Measurements from ENCODE around the gene PTX4. TPM values are rescaled to one million over a fixed set of nuclear protein-coding genes. Genes with fewer than 3 reads are reported as not detected.
"Not testable (repeated sequence)": the region's sequence is repeated elsewhere in the genome, so short reads cannot be mapped to it uniquely, and the experiment has no call there.

The PTX4 gene
- total RNA-seq, 1 donor from 2014 or later, result not detected

DNA sequence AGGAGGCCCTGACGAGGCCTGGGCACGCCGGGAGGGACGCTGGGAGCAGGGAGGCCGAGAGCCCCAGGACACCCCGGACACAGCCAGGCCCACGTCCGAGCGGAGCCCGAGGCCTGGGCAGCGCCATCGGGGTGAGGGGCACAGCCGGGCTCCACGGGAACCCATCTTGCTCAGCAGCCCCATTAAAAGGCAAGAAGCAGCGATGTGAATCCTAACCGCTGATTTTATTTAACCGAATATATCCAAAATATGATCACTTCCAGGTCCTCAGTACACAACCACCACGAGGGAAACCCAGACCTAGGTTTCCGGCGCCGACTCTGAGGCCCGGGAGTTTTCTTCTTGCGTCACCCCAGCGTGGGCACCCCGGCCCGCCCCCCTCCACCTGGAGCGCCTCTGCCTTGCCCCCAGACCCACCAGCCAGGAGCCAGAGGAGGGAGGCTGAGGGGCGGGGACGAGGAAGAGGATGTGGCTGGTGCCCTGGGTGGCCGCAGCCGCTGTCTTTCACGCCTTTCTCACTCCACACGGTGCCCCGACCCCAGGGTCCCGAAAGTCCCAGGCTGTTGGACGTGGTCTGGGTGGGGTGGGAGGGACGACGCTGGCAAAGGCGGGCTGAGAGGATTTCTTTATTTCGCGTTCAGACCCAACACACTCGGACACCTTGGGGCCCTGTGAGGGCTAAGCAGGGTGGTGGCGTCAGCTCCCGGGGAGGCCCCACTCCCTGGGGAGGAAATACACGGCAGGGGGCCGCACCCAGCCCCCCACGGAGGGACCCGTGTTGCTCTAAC is 43.8 kb downstream of the PTX4 start:
- DNase-seq (ENCODE audit: low read depth, low spot score), result no peak

- no peak for DNase-seq (ENCODE audit: low read depth, low spot score)
Observed at GRCh38 chr16:1443980-1444729, 44.6 kb downstream of the PTX4 start, which contains the start of gene CCDC154. CCDC154 (minus strand) TSS chr16:1444556; CDS start chr16:1444322, 234 bp downstream.

GRCh38 chr16:1443403-1443973 is 45.3 kb downstream of the PTX4 start:
- DNase-seq (ENCODE audit: low read depth, low spot score), result no peak

GRCh38 chr16:1442697-1443096 is 46.0 kb downstream of the PTX4 start:
- no peak for DNase-seq (ENCODE audit: low read depth, low spot score)

- no peak for DNase-seq (ENCODE audit: low read depth, low spot score)
Observed at GRCh38 chr16:1441391-1441829, 47.3 kb downstream of the PTX4 start.

GRCh38 chr16:1439699-1440074 is 49.1 kb downstream of the PTX4 start:
- DNase-seq (ENCODE audit: low read depth, low spot score), result not testable (repeated sequence)

GRCh38 chr16:1439058-1439698 is 49.6 kb downstream of the PTX4 start:
- DNase-seq (ENCODE audit: low read depth, low spot score), result no peak

GRCh38 chr16:1438229-1439057 is 50.3 kb downstream of the PTX4 start:
- DNase-seq (ENCODE audit: low read depth, low spot score), result no peak

- DNase-seq (ENCODE audit: low read depth, low spot score), result no peak
Observed at GRCh38 chr16:1437606-1438005, 51.1 kb downstream of the PTX4 start.

- DNase-seq (ENCODE audit: low read depth, low spot score), result no peak
Observed at GRCh38 chr16:1436731-1437355, 51.9 kb downstream of the PTX4 start.

DNA sequence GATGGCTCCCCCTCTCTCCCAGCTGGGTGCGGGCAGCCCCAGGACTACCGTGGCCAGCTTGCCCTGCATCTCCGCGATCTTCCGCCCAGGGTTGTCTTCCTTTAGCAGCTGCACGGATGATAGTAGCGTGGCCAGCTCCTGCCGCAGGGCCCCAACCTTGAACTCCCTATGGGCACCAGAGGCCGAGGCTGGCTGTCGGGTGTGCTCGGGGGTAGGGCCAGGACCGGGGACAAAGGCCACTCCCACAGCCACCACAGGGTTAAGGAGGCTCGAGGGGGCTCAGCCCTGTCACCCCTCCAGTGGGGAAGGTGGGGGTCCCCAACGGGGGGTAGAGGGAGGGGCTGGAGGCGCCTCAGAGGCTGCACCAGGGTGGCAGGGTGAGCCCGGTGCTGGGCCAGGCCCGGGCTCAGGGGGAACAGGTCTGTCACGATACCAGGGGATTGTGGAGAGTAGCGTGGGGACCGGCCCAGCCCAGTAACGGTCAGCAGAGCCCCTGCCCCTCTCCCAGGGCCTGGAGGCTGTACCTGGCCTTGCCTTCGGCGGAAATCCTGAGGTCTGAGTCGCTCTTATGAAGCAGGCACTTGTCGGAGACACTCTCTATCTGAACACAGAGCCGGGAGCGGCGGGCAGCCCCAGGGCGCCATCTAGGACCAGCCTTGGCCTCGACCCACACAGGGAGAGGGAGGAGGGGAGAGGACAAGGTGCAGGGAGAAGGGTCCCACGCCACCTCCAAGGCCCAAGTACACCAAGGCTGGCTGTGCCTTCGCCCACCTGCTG is 52.6 kb downstream of the PTX4 start:
- DNase-seq (ENCODE audit: low read depth, low spot score), result no peak

Other genes starting within 250 kb of the PTX4 start
- gene TPSAB1, start 248.2 kb downstream of the PTX4 start, total RNA-seq, result not detected in 2 replicates
- gene TPSD1, start 232.9 kb downstream of the PTX4 start, total RNA-seq, result not detected in 2 replicates
- 59.1 and 88.7 TPM in 2 replicates for gene UBE2I, start 179.3 kb downstream of the PTX4 start, total RNA-seq
- gene BAIAP3, start 155.3 kb downstream of the PTX4 start, total RNA-seq, result 0.46 and 0.53 TPM in 2 replicates
- 90.7 and 93.8 TPM in 2 replicates for gene TSR3, start 137.1 kb downstream of the PTX4 start, total RNA-seq
- gene GNPTG, start 137.0 kb downstream of the PTX4 start, total RNA-seq, result 27.0 and 27.5 TPM in 2 replicates
- 9.2 and 12.0 TPM in 2 replicates for gene UNKL, start 74.2 kb downstream of the PTX4 start, total RNA-seq
- gene UQCC4, start 68.2 kb downstream of the PTX4 start, total RNA-seq, result 21.8 and 22.4 TPM in 2 replicates
- gene PERCC1, start 57.9 kb downstream of the PTX4 start, total RNA-seq, result not detected in 2 replicates
- gene CCDC154, start 44.4 kb downstream of the PTX4 start, total RNA-seq, result 0.11 and 0.13 TPM in 2 replicates
- gene CLCN7, start 13.9 kb downstream of the PTX4 start, total RNA-seq, result 48.3 and 73.8 TPM in 2 replicates
- gene TELO2, start 4.4 kb upstream of the PTX4 start, total RNA-seq, result 19.1 and 22.9 TPM in 2 replicates
- 24.6 and 25.7 TPM in 2 replicates for gene TMEM204, start 44.7 kb upstream of the PTX4 start, total RNA-seq
- 19.8 and 20.8 TPM in 2 replicates for gene IFT140, start 123.1 kb upstream of the PTX4 start, total RNA-seq
- 6.7 and 9.3 TPM in 2 replicates for gene CRAMP1, start 123.4 kb upstream of the PTX4 start, total RNA-seq
- 45.9 and 81.5 TPM in 2 replicates for gene JPT2, start 189.3 kb upstream of the PTX4 start, total RNA-seq
- gene MAPK8IP3, start 217.3 kb upstream of the PTX4 start, total RNA-seq, result 27.4 and 31.2 TPM in 2 replicates

Data from pulmonary artery endothelial cell (primary cell).